ENCODE results near the gene SEZ6. TPM values are rescaled to one million over a fixed set of nuclear protein-coding genes. Genes with fewer than 3 reads are reported as not detected.

Gene SEZ6
- total RNA-seq, 4 donors from 2014 or later: 0.42 to 0.83 (median 0.52) TPM; not detected in 1

- TF ChIP-seq EP300 (IDR thresholded peaks at IDR 0.05): no peak
- TF ChIP-seq CTCF (IDR thresholded peaks at IDR 0.05): no peak
- TF ChIP-seq POLR2A (IDR thresholded peaks at IDR 0.05; ENCODE audit: low read depth): no peak
- WGBS: 83% methylated on average over 5 of the region's 5 CpGs
- no peak for DNase-seq (ENCODE audit: extremely low spot score)
- peaks cover 0 to 12% (median 9%) of the 10 kb centered on the region in 4 donors for H3K4me1 ChIP-seq
- H3K4me3 ChIP-seq: no peak overlapping the region
- peaks cover 0 to 9% (median 0%) of the 10 kb centered on the region in 4 donors for H3K27me3 ChIP-seq
- intact Hi-C loops (cut with DNase I): no loop called here
- H3K9me3 ChIP-seq: peaks cover 0 to 20% (median 12%) of the 10 kb centered on the region in 4 donors
- no peaks in the 10 kb centered on the region for H3K36me3 ChIP-seq
- H3K27ac ChIP-seq (replicated peaks in 1 of 4): no peak overlapping the region
These were observed 30.8 kb upstream of the SEZ6 start for GRCh38 chr17:29036584-29036983.

GRCh38 chr17:29034510-29034909, 28.7 kb upstream of the SEZ6 start:
- Histone ChIP-seq H3K9me3 (peaks cover 0 to 20% (median 12%) of the 10 kb centered on the region in 4 donors), H3K4me3 (no peak overlapping the region), H3K27me3 (peaks cover 0 to 17% (median 0%) of the 10 kb centered on the region in 4 donors), H3K36me3 (no peaks in the 10 kb centered on the region), H3K4me1 (no peaks in the 10 kb centered on the region), H3K27ac (replicated peaks in 1 of 4) (no peak overlapping the region)
- no peak for TF ChIP-seq CTCF (IDR thresholded peaks at IDR 0.05)
- TF ChIP-seq POLR2AphosphoS5 (IDR thresholded peaks at IDR 0.05): no peak
- TF ChIP-seq POLR2A (IDR thresholded peaks at IDR 0.05; ENCODE audit: low read depth): no peak
- TF ChIP-seq EP300 (IDR thresholded peaks at IDR 0.05): no peak
- intact Hi-C loops (cut with DNase I): no loop called here
- WGBS: 56% methylated on average over 1 of the region's 1 CpG
- no peak for DNase-seq (ENCODE audit: extremely low spot score)

GRCh38 chr17:29032857-29033197, 27.0 kb upstream of the SEZ6 start:
- H3K4me3 ChIP-seq: no peak overlapping the region
- H3K27ac ChIP-seq (replicated peaks in 1 of 4): no peak overlapping the region
- intact Hi-C loops (cut with DNase I): no loop called here
- peaks cover 0 to 20% (median 12%) of the 10 kb centered on the region in 4 donors for H3K9me3 ChIP-seq
- 41% methylated on average over 5 of the region's 6 CpGs for WGBS
- no peaks in the 10 kb centered on the region for H3K4me1 ChIP-seq
- TF ChIP-seq POLR2AphosphoS5 (IDR thresholded peaks at IDR 0.05) (no peak), POLR2A (IDR thresholded peaks at IDR 0.05; ENCODE audit: low read depth) (no peak), EP300 (IDR thresholded peaks at IDR 0.05) (no peak), CTCF (IDR thresholded peaks at IDR 0.05) (no peak)
- H3K27me3 ChIP-seq: peaks cover 0 to 17% (median 0%) of the 10 kb centered on the region in 4 donors
- no peaks in the 10 kb centered on the region for H3K36me3 ChIP-seq
- DNase-seq (ENCODE audit: extremely low spot score): no peak

GRCh38 chr17:29032013-29032856, 26.4 kb upstream of the SEZ6 start:
- no peak for DNase-seq (ENCODE audit: extremely low spot score)
- no peak overlapping the region for H3K4me3 ChIP-seq
- peaks cover 0 to 17% (median 0%) of the 10 kb centered on the region in 4 donors for H3K27me3 ChIP-seq
- no peaks in the 10 kb centered on the region for H3K36me3 ChIP-seq
- 63% methylated on average over 11 of the region's 11 CpGs for WGBS
- intact Hi-C loops (cut with DNase I): no loop called here
- H3K4me1 ChIP-seq: no peaks in the 10 kb centered on the region
- H3K27ac ChIP-seq (replicated peaks in 1 of 4): no peak overlapping the region
- TF ChIP-seq CTCF (IDR thresholded peaks at IDR 0.05): no peak
- peaks cover 0 to 20% (median 12%) of the 10 kb centered on the region in 4 donors for H3K9me3 ChIP-seq

Measured in esophagus muscularis mucosa (tissue), 4 donors.